ENCODE measurements around the gene ZFP30. TPM values are rescaled to one million over a fixed set of nuclear protein-coding genes. Genes with fewer than 3 reads are reported as not detected.

The ZFP30 gene
- total and polyA plus RNA-seq, 2 of the 13 experiments (the other 11 are each of a cell fraction or from before 2014, with no cell fraction given), result 3.4 to 19.2 TPM

GRCh38 chr19:37594304-37594981 lies 60.8 kb downstream of the ZFP30 start, which contains the start of the genes ZNF540 and ZNF571 (continued):
- TF ChIP-seq HBP1 (CRISPR knock-in tag; IDR thresholded peaks at IDR 0.05; ENCODE audit: low read depth) (no peak; the same call in 1 of the 2 replicates), ZNF580 (CRISPR knock-in tag; IDR thresholded peaks at IDR 0.05; ENCODE audit: borderline replicate concordance, low read depth) (no peak), TOPORS (CRISPR knock-in tag; IDR thresholded peaks at IDR 0.05) (no peak), HMGXB3 (CRISPR knock-in tag; IDR thresholded peaks at IDR 0.05; ENCODE audit: borderline replicate concordance) (0 out of 2 replicates have a peak, but pooled peaks have one; percentile 34), ZNF235 (CRISPR knock-in tag; IDR thresholded peaks at IDR 0.05; ENCODE audit: borderline replicate concordance) (no peak), ZNF264 (CRISPR knock-in tag; IDR thresholded peaks at IDR 0.05) (0 out of 2 replicates have a peak, but pooled peaks have one; percentile 47), ZNF354B (CRISPR knock-in tag; IDR thresholded peaks at IDR 0.05) (no peak), ZMAT3 (CRISPR knock-in tag; conservative IDR thresholded peaks at IDR 0.05) (no peak), ZNF329 (CRISPR knock-in tag; IDR thresholded peaks at IDR 0.05; ENCODE audit: low read depth) (peak; percentile 81; the same call in 1 of the 2 replicates), ZBTB44 (CRISPR knock-in tag; IDR thresholded peaks at IDR 0.05) (no peak), IRF1 (CRISPR knock-in tag; IDR thresholded peaks at IDR 0.05; ENCODE audit: low read depth) (no peak), ZNF574 (CRISPR knock-in tag; IDR thresholded peaks at IDR 0.05) (peak; percentile 86), ZFP36 (IDR thresholded peaks at IDR 0.05; ENCODE audit: borderline replicate concordance, low read depth, low read length, partially characterized antibody) (no peak), ZBTB26 (CRISPR knock-in tag; IDR thresholded peaks at IDR 0.05; ENCODE audit: borderline replicate concordance) (no peak), KDM3A (CRISPR knock-in tag; IDR thresholded peaks at IDR 0.05; ENCODE audit: low read depth) (0 out of 2 replicates have a peak, but pooled peaks have one; percentile 55)
